ENCODE measurements around the gene SORCS2.

GRCh38 chr4:7635445-7636239 is 443.3 kb downstream of the SORCS2 start:
- TF ChIP-seq CTCF (IDR thresholded peaks at IDR 0.05; ENCODE audit: low read depth, low read length) (no peak), POLR2A (IDR thresholded peaks at IDR 0.05; ENCODE audit: extremely low read depth, insufficient read length) (no peak), MYC (IDR thresholded peaks at IDR 0.05; ENCODE audit: low read depth, low read length) (no peak), MAX (IDR thresholded peaks at IDR 0.05; ENCODE audit: low read depth, low read length) (no peak)
